ENCODE results near the gene SLC2A3.
"Not testable (repeated sequence)": the region's sequence is repeated elsewhere in the genome, so short reads cannot be mapped to it uniquely, and the experiment has no call there.

DNA sequence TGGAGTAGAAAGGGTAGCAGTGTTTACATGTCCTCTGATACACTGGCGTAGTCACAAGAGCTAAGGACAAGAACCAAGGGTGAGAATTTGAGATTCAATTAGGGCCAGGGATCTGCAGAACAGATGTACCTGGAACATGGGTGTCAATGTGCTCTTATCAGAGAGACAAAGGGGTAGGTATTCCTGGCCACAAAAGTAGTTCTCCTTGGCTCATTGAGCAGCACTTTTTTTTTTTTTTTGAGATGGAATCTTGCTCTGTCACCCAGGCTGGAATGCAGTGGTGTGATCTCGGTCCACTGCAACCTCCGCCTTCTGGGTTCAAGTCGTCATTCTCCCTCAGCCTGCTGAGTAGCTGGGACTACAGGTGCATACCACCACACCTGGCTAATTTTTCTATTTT lies 29.7 kb downstream of the SLC2A3 start:
- TF ChIP-seq, protein P1, sequence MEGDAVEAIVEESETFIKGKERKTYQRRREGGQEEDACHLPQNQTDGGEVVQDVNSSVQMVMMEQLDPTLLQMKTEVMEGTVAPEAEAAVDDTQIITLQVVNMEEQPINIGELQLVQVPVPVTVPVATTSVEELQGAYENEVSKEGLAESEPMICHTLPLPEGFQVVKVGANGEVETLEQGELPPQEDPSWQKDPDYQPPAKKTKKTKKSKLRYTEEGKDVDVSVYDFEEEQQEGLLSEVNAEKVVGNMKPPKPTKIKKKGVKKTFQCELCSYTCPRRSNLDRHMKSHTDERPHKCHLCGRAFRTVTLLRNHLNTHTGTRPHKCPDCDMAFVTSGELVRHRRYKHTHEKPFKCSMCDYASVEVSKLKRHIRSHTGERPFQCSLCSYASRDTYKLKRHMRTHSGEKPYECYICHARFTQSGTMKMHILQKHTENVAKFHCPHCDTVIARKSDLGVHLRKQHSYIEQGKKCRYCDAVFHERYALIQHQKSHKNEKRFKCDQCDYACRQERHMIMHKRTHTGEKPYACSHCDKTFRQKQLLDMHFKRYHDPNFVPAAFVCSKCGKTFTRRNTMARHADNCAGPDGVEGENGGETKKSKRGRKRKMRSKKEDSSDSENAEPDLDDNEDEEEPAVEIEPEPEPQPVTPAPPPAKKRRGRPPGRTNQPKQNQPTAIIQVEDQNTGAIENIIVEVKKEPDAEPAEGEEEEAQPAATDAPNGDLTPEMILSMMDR (conservative IDR thresholded peaks at IDR 0.05; ENCODE audit: low read length): not testable (repeated sequence)
- TF ChIP-seq EZH2phosphoT487 (IDR thresholded peaks at IDR 0.05; ENCODE audit: borderline replicate concordance): not testable (repeated sequence)

Measured in Loucy (cell line).